ENCODE measurements around the gene CCDC27.
"Not testable (repeated sequence)": the region's sequence is repeated elsewhere in the genome, so short reads cannot be mapped to it uniquely, and the experiment has no call there.

CCDC27 gene

DNA sequence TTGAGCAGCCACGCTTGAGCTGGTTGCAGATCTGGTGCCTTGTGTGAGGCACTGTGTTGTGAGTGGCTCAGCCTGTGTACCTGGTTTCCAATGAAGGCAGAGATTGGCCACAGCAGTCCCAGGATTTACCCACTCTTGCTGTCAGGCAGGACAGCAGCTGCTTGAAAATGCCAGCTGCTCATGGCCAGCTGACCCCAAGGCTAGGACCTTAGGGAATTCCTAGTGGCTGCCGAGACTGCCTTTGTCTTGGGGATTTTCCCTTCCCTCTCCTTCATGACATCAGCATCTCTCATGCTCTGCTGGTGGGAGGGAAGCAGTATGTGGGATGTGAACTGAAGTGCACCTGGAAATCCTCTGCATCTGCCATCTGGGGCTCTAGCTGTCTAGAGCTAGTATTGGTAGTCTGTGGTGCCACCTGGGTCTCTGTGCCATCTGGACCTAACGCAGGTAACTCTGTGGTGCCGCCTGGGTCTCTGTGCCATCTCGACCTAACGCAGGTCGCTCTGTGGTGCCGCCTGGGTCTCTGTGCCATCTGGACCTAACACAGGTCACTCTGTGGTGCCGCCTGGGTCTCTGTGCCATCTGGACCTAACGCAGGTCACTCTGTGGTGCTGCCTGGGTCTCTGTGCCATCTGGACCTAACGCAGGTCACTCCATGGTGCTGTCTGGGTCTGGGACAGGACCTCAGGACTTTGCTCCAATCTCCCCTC, 47.9 kb downstream of the CCDC27 start:
- H3K36me3 Mint-ChIP-seq, result peaks cover 10% of the 10 kb centered on the region

GRCh38 chr1:3800795-3801194, 48.5 kb downstream of the CCDC27 start:
- Mint-ChIP-seq H3K36me3 (peaks cover 10% of the 10 kb centered on the region), H3K4me1 (peaks cover 31% of the 10 kb centered on the region), H3K4me3 (peak overlapping the region; percentile 2)
- H3K9me3 Mint-ChIP-seq; ATAC-seq; H3K27ac Mint-ChIP-seq; DNase-seq (ENCODE audit: low spot score in 2 of 2): not testable (repeated sequence)

More for the DNA sequence above, 47.9 kb downstream of the CCDC27 start:
- peaks cover 3% of the 10 kb centered on the region for H3K9me3 Mint-ChIP-seq
- H3K27ac Mint-ChIP-seq, result no peak overlapping the region
- H3K4me3 Mint-ChIP-seq, result peak overlapping the region; percentile 2
- DNase-seq (ENCODE audit: low spot score in 2 of 2) (no peak), ATAC-seq (no peak)
- H3K4me1 Mint-ChIP-seq, result peaks cover 37% of the 10 kb centered on the region

GRCh38 chr1:3803905-3804626, 51.8 kb downstream of the CCDC27 start:
- peaks cover 22% of the 10 kb centered on the region for H3K4me1 Mint-ChIP-seq
- peaks cover 5% of the 10 kb centered on the region for H3K36me3 Mint-ChIP-seq
- peaks cover 4% of the 10 kb centered on the region for H3K9me3 Mint-ChIP-seq
- ATAC-seq, result no peak
- H3K27ac Mint-ChIP-seq, result no peak overlapping the region
- DNase-seq (ENCODE audit: low spot score in 2 of 2), result no peak
- peak overlapping the region; percentile 27 for H3K4me3 Mint-ChIP-seq

- H3K36me3 Mint-ChIP-seq; DNase-seq (ENCODE audit: low spot score in 2 of 2); H3K9me3 Mint-ChIP-seq; ATAC-seq; H3K27ac Mint-ChIP-seq: not testable (repeated sequence)
- H3K4me1 Mint-ChIP-seq, result peaks cover 22% of the 10 kb centered on the region
- H3K4me3 Mint-ChIP-seq, result peak overlapping the region; percentile 27
Measured at GRCh38 chr1:3804627-3804944, 52.3 kb downstream of the CCDC27 start.

DNA sequence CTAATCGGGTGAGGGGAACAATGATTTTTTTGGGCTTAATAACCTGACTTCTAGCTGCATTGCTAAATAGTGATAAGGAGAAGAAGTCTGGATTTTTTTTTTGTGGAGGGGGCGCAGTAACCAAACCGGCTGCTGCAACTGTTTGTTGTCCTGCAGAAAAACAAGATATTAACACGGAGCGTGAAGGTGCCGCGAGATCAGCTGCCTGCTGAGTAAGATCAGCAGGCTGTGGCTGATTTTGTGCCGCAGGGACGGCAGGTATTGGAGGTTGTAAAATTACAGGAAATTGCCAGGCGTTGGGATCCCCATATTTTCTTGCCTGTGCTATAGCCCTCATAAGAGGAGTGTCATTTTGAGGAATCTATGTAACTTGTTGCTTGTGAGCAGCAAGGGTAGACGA, 52.8 kb downstream of the CCDC27 start:
- Mint-ChIP-seq H3K36me3 (peaks cover 5% of the 10 kb centered on the region), H3K4me1 (peaks cover 21% of the 10 kb centered on the region), H3K4me3 (no peak overlapping the region), H3K27ac (peak overlapping the region; percentile 4), H3K9me3 (peaks cover 4% of the 10 kb centered on the region)
- ATAC-seq (no peak), DNase-seq (ENCODE audit: low spot score in 2 of 2) (no peak)

DNA sequence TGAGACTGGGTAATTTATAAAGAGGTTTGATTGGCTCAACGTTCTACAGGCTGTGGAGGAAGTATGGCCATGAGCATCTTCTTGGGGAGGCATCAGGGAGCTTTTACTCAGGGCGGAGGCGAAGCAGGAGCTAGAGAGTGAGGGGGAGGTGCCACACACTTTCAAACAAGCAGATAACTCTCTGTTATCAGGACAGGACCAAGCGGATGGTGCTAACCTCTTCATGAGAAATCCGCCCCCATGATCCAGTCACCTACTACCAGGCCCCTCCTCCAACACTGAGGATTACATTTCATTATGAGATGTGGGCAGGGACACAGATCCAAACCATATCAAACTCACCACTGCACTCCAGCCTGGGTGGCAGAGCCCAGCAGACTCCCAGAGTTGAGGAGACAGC, 55.5 kb downstream of the CCDC27 start:
- no peak overlapping the region for H3K27ac Mint-ChIP-seq
- H3K4me1 Mint-ChIP-seq, result peaks cover 7% of the 10 kb centered on the region
- H3K4me3 Mint-ChIP-seq, result no peak overlapping the region
- H3K9me3 Mint-ChIP-seq, result peaks cover 4% of the 10 kb centered on the region
- ATAC-seq (no peak), DNase-seq (ENCODE audit: low spot score in 2 of 2) (no peak)
- H3K36me3 Mint-ChIP-seq, result no peaks in the 10 kb centered on the region

- DNase-seq (ENCODE audit: low spot score in 2 of 2), result no peak
- Mint-ChIP-seq H3K9me3 (peaks cover 4% of the 10 kb centered on the region), H3K4me3 (peak overlapping the region; percentile 16), H3K27ac (peak overlapping the region; percentile 21), H3K4me1 (peaks cover 7% of the 10 kb centered on the region), H3K36me3 (peaks cover 7% of the 10 kb centered on the region)
- ATAC-seq, result no peak
Measured at GRCh38 chr1:3809680-3810079, 57.4 kb downstream of the CCDC27 start.

DNA sequence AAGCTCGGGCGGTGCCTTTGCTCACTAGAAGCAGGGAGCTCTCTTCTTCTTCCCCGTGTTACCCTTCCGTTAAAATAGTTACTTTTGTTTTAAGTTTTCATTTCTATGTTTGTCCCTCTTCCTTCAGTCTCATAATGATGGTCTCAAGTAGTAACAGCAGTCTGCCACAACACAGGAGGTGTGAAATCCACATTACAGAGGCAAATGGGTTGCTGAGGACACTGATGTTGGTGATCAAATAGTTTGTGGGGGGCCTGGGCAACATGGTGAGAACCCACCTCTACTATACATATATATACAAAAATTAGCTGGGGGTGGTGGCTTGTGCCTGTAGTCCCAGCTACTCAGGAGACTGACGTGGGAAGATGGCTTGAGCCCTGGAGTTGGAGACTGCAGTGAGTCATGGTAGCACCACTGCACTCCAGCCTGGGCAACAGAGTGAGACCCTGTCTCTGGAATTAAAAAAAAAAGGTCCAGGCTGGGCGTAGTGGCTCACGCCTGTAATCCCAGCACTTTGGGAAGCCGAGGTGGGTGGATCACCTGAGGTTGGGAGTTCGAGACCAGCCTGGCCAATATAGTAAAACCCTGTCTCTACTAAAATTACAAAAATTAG, 58.0 kb downstream of the CCDC27 start:
- Mint-ChIP-seq H3K36me3 (peaks cover 13% of the 10 kb centered on the region), H3K27ac (peak overlapping the region; percentile 21), H3K4me3 (peak overlapping the region; percentile 16)
- peak; percentile 73 for ATAC-seq
- H3K4me1 Mint-ChIP-seq; H3K9me3 Mint-ChIP-seq; DNase-seq (ENCODE audit: low spot score in 2 of 2): not testable (repeated sequence)

DNA sequence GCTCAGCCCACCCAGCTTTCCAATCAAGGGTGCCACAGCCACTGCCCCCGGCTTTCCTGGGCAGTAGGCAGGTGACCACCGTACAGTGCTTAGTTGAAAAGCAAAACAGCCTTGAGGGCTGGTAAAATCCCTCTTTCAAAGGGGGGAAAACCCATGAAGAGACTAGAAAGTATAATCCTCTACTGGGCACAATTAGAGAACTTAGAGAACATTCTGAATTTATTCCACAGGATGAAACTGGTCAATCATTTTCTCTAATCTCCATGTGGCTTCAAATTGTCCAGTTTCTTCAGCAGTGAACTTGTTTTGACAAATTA, 59.3 kb downstream of the CCDC27 start:
- peak overlapping the region; percentile 76 for H3K27ac Mint-ChIP-seq

GRCh38 chr1:3814065-3814464, 61.8 kb downstream of the CCDC27 start:
- Mint-ChIP-seq H3K9me3 (no peaks in the 10 kb centered on the region), H3K36me3 (peaks cover 27% of the 10 kb centered on the region), H3K4me1 (peaks cover 7% of the 10 kb centered on the region), H3K4me3 (no peak overlapping the region), H3K27ac (no peak overlapping the region)
- DNase-seq (ENCODE audit: low spot score in 2 of 2) (no peak), ATAC-seq (no peak)

More for the DNA sequence above, 59.3 kb downstream of the CCDC27 start:
- H3K9me3 Mint-ChIP-seq, result peaks cover 4% of the 10 kb centered on the region
- peaks cover 13% of the 10 kb centered on the region for H3K36me3 Mint-ChIP-seq
- no peak overlapping the region for H3K4me3 Mint-ChIP-seq
- ATAC-seq (no peak), DNase-seq (ENCODE audit: low spot score in 2 of 2) (no peak)
- peaks cover 7% of the 10 kb centered on the region for H3K4me1 Mint-ChIP-seq

DNA sequence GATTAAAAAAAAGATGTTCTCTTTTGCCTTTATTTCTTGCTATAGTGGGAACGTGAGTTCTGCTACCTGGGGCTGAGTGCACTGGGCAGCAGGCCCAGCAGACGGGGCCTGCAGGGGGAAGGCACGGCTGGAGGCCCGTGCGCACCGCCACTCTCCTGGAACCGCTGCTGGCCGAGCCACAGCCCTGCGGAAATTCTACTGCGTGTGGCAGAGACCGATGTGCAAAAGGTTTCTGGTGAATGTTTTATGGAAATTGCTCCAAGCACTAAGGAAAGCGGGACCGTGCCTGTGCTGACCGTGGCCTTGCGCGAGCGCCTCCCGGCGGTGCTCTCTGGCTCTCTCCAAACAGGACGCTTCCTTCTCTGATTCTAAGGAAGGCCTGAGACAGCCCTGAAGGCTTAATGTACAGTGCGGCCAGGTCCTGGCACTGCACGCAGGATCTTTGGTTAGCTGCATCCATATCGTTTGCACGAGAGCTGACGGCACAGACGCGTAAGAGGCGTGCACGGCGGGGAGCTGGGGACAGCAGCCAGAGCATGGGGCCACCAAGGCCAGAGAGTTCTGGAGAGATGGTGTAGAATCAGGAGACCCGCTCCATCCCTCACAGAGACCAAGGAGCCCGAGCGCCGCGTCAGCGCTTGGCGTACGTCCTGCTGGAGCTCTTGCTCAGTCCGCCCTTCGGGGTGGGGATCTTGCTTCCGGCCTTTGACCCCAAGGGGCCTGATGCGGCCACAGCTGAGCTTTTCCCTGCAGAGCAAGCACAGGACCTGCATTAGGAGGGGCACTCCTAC, 62.7 kb downstream of the CCDC27 start:
- DNase-seq (ENCODE audit: low spot score in 2 of 2) (no peak), ATAC-seq (no peak)
- Mint-ChIP-seq H3K27ac (no peak overlapping the region), H3K9me3 (no peaks in the 10 kb centered on the region), H3K4me1 (peaks cover 4% of the 10 kb centered on the region), H3K4me3 (no peak overlapping the region), H3K36me3 (peaks cover 36% of the 10 kb centered on the region)

DNA sequence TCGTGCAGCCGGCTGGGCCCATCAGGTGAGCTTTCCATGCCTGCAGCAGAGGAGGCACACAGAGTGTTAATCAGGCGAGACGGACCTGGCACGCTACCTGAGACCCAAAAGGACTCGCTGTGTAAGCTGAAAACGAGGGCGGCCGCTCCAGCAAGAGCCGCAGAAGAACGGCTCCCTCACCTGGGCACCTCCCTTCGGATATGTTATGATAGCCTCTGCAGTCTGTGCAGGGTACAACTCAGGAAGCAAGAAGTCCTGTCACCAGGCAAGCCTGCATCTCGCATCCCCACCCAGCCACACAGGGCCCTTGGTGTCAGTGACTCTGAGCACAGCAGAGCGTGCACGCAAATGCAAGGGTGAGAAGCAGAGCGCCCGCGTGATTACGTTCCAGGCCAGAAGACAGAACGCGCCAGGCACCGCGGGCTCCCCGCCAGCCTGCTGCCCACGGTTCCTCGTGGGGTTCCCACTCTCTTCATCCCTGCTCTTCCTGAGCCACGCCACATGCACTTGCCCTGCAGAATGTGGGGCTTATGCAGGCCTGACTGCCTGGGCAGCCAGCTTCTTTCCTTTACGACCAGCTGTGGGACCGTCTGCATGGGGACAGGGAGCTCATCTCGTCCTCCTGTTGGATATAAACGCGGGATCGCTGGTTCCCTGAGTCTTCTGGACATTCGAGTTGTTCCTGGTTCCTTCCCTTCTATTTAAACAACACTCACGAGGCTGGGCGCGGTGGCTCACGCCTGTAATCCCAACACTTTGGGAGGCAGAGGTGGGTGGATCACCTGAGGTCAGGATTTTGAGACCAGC, 64.3 kb downstream of the CCDC27 start:
- Mint-ChIP-seq H3K27ac (no peak overlapping the region), H3K36me3 (peaks cover 51% of the 10 kb centered on the region), H3K9me3 (no peaks in the 10 kb centered on the region), H3K4me1 (no peaks in the 10 kb centered on the region), H3K4me3 (no peak overlapping the region)
- ATAC-seq (no peak), DNase-seq (ENCODE audit: low spot score in 2 of 2) (no peak)

- no peak overlapping the region for H3K27ac Mint-ChIP-seq
- DNase-seq (ENCODE audit: low spot score in 2 of 2) (no peak), ATAC-seq (no peak)
- H3K4me1 Mint-ChIP-seq, result no peaks in the 10 kb centered on the region
- no peaks in the 10 kb centered on the region for H3K9me3 Mint-ChIP-seq
- H3K36me3 Mint-ChIP-seq, result peaks cover 54% of the 10 kb centered on the region
- H3K4me3 Mint-ChIP-seq, result no peak overlapping the region
Measured at GRCh38 chr1:3817138-3817740, 65.0 kb downstream of the CCDC27 start.

DNA sequence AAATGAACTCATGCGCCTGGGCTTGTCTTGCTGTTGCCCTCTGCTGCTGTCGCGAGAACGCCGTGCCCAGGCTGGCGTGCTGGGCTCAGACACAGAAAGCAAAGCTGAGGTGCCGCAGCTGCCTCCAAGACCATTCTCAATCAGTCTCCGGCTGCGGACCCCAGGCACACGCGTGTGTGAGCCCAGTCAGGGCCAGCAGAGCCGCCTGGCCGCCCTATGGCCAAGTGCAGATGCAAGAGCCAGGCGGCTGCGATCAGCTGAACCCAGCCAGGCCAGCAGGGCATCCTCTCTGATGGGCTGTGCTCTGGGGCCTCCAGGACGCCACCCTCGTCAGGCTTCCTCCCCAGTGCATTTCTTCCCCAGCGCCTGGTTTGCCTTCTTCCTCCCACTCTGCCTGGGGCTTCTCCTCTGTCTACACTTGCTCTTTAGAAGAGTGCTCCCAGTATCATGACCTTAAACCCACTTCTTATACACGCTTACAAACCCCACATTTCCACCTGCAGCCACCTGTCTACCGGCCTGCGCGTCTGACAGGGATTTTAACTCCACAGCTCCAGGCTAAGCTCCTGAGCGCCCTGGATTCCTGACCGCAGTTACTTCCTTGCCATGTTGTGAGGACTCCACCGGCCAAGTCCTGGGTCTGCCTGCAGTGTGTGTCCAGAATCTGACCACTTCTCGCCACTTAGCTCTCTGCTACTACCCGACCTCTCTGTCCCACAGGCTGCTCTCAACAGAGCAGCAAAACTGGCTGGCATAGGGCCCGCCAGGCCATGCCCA, 65.8 kb downstream of the CCDC27 start:
- DNase-seq (ENCODE audit: low spot score in 2 of 2) (no peak), ATAC-seq (no peak)
- Mint-ChIP-seq H3K27ac (no peak overlapping the region), H3K9me3 (no peaks in the 10 kb centered on the region), H3K36me3 (peaks cover 62% of the 10 kb centered on the region), H3K4me1 (no peaks in the 10 kb centered on the region), H3K4me3 (no peak overlapping the region)

All from stimulated activated effector memory CD8-positive, alpha-beta T cell treated with anti-CD3 and anti-CD28 coated beads, Interleukin-12 subunit alpha, Interleukin-12 subunit beta, amount 100 ng/mL, for 72 hours (primary cell).